ENCODE measurements around the gene NADK. TPM values are rescaled to one million over a fixed set of nuclear protein-coding genes. Genes with fewer than 3 reads are reported as not detected.

Gene NADK
- total RNA-seq, 1 donor from 2014 or later, result 66.0 TPM

DNA sequence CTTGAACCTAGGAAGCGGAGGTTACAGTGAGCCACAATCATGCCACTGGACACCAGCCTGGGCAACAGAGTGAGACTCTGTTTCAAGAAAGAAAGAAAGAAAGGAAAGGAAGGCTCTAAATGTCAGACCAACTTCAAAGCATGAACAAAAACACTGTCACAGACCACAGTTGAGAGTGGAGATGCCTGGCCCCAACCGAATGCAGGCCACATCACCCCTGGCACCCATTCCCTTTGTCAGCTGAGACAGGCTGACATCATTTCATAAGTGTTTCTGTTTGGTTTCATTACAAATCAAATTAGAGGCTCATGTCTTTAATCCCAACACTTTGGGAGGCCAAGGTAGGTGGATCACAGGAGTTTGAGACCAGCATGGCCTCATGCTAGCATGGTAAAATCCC is 28.6 kb upstream of the NADK start:
- peaks cover 5% of the 10 kb centered on the region for H3K36me3 Mint-ChIP-seq (ENCODE audit: unreplicated experiment)
- H3K4me3 Mint-ChIP-seq (ENCODE audit: unreplicated experiment), result no peak overlapping the region
- no peak for DNase-seq
- no peak overlapping the region for H3K27ac Mint-ChIP-seq (ENCODE audit: unreplicated experiment)
- peaks cover 2% of the 10 kb centered on the region for H3K27me3 Mint-ChIP-seq (ENCODE audit: unreplicated experiment)
- peaks cover 6% of the 10 kb centered on the region for H3K4me1 Mint-ChIP-seq (ENCODE audit: low read depth, unreplicated experiment)
- peaks cover 4% of the 10 kb centered on the region for H3K9me3 Mint-ChIP-seq (ENCODE audit: unreplicated experiment)
- TF ChIP-seq, protein P1, sequence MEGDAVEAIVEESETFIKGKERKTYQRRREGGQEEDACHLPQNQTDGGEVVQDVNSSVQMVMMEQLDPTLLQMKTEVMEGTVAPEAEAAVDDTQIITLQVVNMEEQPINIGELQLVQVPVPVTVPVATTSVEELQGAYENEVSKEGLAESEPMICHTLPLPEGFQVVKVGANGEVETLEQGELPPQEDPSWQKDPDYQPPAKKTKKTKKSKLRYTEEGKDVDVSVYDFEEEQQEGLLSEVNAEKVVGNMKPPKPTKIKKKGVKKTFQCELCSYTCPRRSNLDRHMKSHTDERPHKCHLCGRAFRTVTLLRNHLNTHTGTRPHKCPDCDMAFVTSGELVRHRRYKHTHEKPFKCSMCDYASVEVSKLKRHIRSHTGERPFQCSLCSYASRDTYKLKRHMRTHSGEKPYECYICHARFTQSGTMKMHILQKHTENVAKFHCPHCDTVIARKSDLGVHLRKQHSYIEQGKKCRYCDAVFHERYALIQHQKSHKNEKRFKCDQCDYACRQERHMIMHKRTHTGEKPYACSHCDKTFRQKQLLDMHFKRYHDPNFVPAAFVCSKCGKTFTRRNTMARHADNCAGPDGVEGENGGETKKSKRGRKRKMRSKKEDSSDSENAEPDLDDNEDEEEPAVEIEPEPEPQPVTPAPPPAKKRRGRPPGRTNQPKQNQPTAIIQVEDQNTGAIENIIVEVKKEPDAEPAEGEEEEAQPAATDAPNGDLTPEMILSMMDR (IDR thresholded peaks at IDR 0.05; ENCODE audit: partially characterized antibody, unreplicated experiment), result no peak

DNA sequence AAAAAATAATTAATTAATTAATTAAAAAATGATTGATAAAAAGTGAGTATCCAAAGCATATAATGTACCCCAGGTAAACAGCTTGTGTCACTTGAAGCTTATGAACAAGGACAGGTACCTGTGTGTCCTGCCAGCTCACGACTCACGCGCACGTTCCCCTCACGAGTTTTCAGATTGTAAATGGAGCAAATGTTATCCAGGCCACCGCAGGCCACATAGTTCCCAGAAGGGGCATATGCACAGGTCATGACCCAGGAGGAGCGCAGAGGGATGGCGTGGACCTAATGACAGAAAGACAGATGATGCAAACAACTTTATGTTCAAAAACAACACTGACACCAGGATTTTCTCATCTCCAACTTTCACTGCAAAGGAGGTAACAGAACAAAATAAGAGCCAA is 26.0 kb upstream of the NADK start:
- peaks cover 4% of the 10 kb centered on the region for H3K9me3 Mint-ChIP-seq (ENCODE audit: unreplicated experiment)
- H3K27ac Mint-ChIP-seq (ENCODE audit: unreplicated experiment), result no peak overlapping the region
- DNase-seq, result no peak
- H3K36me3 Mint-ChIP-seq (ENCODE audit: unreplicated experiment), result peaks cover 5% of the 10 kb centered on the region
- TF ChIP-seq, protein P1 (IDR thresholded peaks at IDR 0.05; ENCODE audit: partially characterized antibody, unreplicated experiment), result no peak
- no peak overlapping the region for H3K4me3 Mint-ChIP-seq (ENCODE audit: unreplicated experiment)
- peaks cover 21% of the 10 kb centered on the region for H3K4me1 Mint-ChIP-seq (ENCODE audit: low read depth, unreplicated experiment)
- peaks cover 2% of the 10 kb centered on the region for H3K27me3 Mint-ChIP-seq (ENCODE audit: unreplicated experiment)

DNA sequence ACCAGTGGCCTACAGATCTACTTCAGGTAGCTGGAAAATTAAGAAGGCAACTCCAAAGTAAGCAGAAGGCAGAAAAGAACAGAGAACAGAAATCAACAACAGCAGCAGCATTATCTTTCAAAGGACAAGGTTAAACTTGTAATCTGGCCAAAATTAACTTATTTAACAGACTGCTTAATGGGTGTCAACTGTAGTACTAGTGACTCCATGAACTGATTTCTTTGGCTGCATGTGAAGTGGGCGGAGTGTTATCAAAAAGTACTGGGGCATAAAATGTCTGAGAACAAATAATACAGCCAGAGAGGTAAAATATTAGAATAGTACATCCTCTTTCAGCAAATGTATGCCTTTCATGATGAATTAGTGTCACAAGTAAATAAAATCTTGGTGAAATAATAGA is 24.6 kb upstream of the NADK start:
- DNase-seq, result no peak
- H3K4me3 Mint-ChIP-seq (ENCODE audit: unreplicated experiment), result no peak overlapping the region
- H3K27ac Mint-ChIP-seq (ENCODE audit: unreplicated experiment), result no peak overlapping the region
- peaks cover 4% of the 10 kb centered on the region for H3K9me3 Mint-ChIP-seq (ENCODE audit: unreplicated experiment)
- TF ChIP-seq, protein P1 (IDR thresholded peaks at IDR 0.05; ENCODE audit: partially characterized antibody, unreplicated experiment), result no peak
- H3K4me1 Mint-ChIP-seq (ENCODE audit: low read depth, unreplicated experiment), result peaks cover 21% of the 10 kb centered on the region
- peaks cover 5% of the 10 kb centered on the region for H3K36me3 Mint-ChIP-seq (ENCODE audit: unreplicated experiment)
- peaks cover 2% of the 10 kb centered on the region for H3K27me3 Mint-ChIP-seq (ENCODE audit: unreplicated experiment)

- H3K4me1 Mint-ChIP-seq (ENCODE audit: low read depth, unreplicated experiment), result peaks cover 21% of the 10 kb centered on the region
- peaks cover 2% of the 10 kb centered on the region for H3K9me3 Mint-ChIP-seq (ENCODE audit: unreplicated experiment)
- peaks cover 2% of the 10 kb centered on the region for H3K27me3 Mint-ChIP-seq (ENCODE audit: unreplicated experiment)
- no peak for DNase-seq
- TF ChIP-seq, protein P1 (IDR thresholded peaks at IDR 0.05; ENCODE audit: partially characterized antibody, unreplicated experiment), result no peak
- no peak overlapping the region for H3K27ac Mint-ChIP-seq (ENCODE audit: unreplicated experiment)
- no peak overlapping the region for H3K4me3 Mint-ChIP-seq (ENCODE audit: unreplicated experiment)
- peaks cover 10% of the 10 kb centered on the region for H3K36me3 Mint-ChIP-seq (ENCODE audit: unreplicated experiment)
Measured at GRCh38 chr1:1799716-1800115, 21.4 kb upstream of the NADK start.

DNA sequence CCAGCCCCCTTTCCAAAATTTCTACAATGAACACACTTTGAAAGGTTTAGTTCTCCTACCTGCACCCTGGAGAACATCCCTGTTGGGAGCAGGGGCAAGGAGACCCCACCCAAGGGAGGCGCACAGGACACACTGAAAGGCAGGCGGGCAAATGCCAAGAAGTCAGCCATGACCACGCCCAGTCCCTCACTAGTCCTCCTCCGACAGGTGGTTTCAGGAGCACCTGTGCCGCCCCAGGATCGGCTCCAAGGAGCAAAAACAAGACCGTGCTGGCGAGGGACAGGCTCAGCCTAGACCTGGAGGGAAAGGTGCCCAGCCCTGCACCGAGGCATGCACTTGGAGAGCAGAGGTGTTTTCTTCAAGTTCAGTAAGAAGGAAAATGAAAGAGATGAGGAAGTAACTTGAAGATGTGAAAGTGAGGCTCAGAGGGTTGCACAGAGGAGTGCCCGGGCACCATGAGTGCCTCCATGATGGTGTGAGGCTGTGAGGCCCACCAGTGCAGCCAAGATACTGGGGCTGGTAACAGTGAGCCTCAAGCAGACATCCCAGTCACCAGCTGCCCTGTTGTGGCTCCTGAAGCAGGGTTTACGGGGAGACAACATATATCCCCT is 19.6 kb upstream of the NADK start:
- Mint-ChIP-seq H3K27ac (ENCODE audit: unreplicated experiment) (no peak overlapping the region), H3K9me3 (ENCODE audit: unreplicated experiment) (peaks cover 7% of the 10 kb centered on the region), H3K36me3 (ENCODE audit: unreplicated experiment) (peaks cover 5% of the 10 kb centered on the region), H3K4me1 (ENCODE audit: low read depth, unreplicated experiment) (peaks cover 27% of the 10 kb centered on the region), H3K27me3 (ENCODE audit: unreplicated experiment) (no peaks in the 10 kb centered on the region), H3K4me3 (ENCODE audit: unreplicated experiment) (no peak overlapping the region)
- TF ChIP-seq, protein P1 (IDR thresholded peaks at IDR 0.05; ENCODE audit: partially characterized antibody, unreplicated experiment), result no peak
- DNase-seq, result no peak
